Pancreas (tissue), 10 donors: ENCODE data around the gene CACNA1H. TPM values are rescaled to one million over a fixed set of nuclear protein-coding genes. Genes with fewer than 3 reads are reported as not detected.
"Not testable (repeated sequence)": the region's sequence is repeated elsewhere in the genome, so short reads cannot be mapped to it uniquely, and the experiment has no call there.

ENCODE experiments used
- ATAC-seq, 4 donors: fragments of 200-7000 bp; cut with Tn5 transposase; one replicate each; pipeline versions ENCODE4 v1.8.0 to v1.9.1; 2020; ENCODE audit warnings: mild to moderate bottlenecking in 4 of 4, moderate library complexity in 4 of 4
- DNase-seq, 6 donors: peaks; one replicate each; pipeline ENCODE4 v3.0.0-alpha.2; 2020
- FAIRE-seq: peaks from 2 replicates; lab custom pipeline; 2012; peaks lifted over from hg19 to GRCh38; lab: Jason Lieb, UNC
- H3K27ac ChIP-seq, 4 donors: fragments of 200-600 bp; sonication (generic); 1 replicate in 3 of 4; 2 replicates in 1 of 4; pipeline versions ENCODE4 v1.5.0 to v1.8.0; 2020
- H3K27me3 ChIP-seq, 4 donors: fragments of 200-600 bp; one replicate each; pipeline ENCODE4 v1.8.0; 2021
- H3K36me3 ChIP-seq, 3 donors: fragments of 200-600 bp; sonication (generic) in 1 of 3; one replicate each; pipeline versions ENCODE4 v1.5.0 to v1.8.0; 2020 to 2021
- H3K4me1 ChIP-seq, 3 donors: fragments of 200-600 bp; one replicate each; pipeline ENCODE4 v1.8.0; 2021
- H3K4me3 ChIP-seq, 4 donors: fragments of 200-600 bp; sonication (generic) in 2 of 4; one replicate each; pipeline versions ENCODE4 v1.5.0 to v1.8.0; 2020 to 2021
- H3K9me3 ChIP-seq, 4 donors: fragments of 200-600 bp; one replicate each; pipeline ENCODE4 v1.8.0; 2021
- WGBS, 2 donors: extraction: QIAGEN DNeasy Blood & Tissue Kit; methylation state at CpG; one replicate each; pipeline ENCODE4 v1.1.7; 2013; 5-methylcytosine and 5-hydroxymethylcytosine counted together
- intact Hi-C, 3 donors: fragments of 100-400 bp; cut with DNase I; formaldehyde crosslinking; loops; one replicate each; pipeline versions ENCODE4 v1.11.1 to v1.14.2; 2022
- polyA plus RNA-seq, 2 donors: library from polyadenylated mRNA; stranded (reverse); fragments of 200-250 nt; gene quantifications; one replicate each; pipeline ENCODE4 v1.2.3, GENCODE V29; 2013
- total RNA-seq, 6 donors: library from RNA; stranded (reverse); fragmentation: NEBNext Ultra II Directional in 4 of 6; extraction: Animal tissue kit (Norgen Biotek cat#: 25700) in 4 of 6; gene quantifications; one replicate each; pipeline versions ENCODE4 v1.2.1 to v1.2.4, GENCODE V29; 2021 to 2023
- TF ChIP-seq, protein P1 (sequence below), 4 donors: fragments of 200-600 bp; sonication (generic) in 3 of 4; IDR thresholded peaks; one replicate each; pipeline versions ENCODE4 v1.5.0 to v1.8.0; 2021; ENCODE audit warnings: antibody characterized with exemption in 4 of 4
- donor health status: healthy with polysubstance abuse.
- donor health status: DM: no; HTN: no; CAD: no; lungs with moderate emphysema.
- donor health status: DM: no; HTN: no; CAD: no.
- donor health status: control.
- donor health status: control.
- donor health status: Bipolar disorder and iron deficiency.
- donor health status: DM: yes; HTN: yes; CAD: no.
- donor health status: DM: no; HTN: no; CAD: no.
- donor health status: DM: no; HTN: no; CAD: no.
- donor health status: DM: yes; HTN: yes; CAD: no.

Gene CACNA1H
- total and polyA plus RNA-seq, 8 donors, result 2.5 to 20.5 (median 4.9) TPM

DNA sequence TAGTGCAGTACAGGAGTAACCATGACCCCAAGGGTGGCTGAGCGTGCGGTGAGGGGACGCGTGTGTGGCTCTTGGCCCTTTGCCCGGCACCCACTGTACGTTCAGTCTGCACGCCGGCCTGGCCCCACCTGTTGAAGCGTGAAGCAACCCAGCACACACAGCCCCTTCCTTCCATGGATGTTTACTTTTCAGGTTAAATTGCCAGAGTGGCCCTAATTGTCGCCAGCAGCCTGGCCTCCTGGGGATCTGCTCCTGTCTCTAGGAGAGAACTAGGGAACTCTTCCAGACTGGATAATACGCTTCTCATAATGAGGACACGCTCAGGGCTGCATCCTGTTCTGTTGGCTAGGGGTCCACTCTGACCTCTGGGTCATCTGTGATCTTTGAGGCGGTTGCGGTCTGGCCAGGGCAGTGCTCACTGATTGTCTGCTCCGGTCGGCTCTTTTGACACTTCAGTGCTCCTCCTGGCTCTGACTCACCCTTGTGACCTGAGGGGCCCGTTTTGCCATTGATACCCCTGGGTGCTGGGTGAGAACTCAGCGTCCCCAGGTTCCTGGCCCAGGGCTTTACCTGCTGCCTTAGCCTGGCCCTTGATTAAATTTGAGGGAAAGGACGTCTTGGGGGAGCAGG is 44.4 kb downstream of the CACNA1H start:
- no peak overlapping the region for H3K27ac ChIP-seq
- H3K27me3 ChIP-seq, result no peaks in the 10 kb centered on the region
- peak in 3 of 4 donors; percentile 16 to 58 (median 43) for ATAC-seq
- intact Hi-C loops, result loop anchor here in 2 of 3 donors (2.0 to 10.0 kb wide), 2 partner anchors 91 to 383 kb away; no protein-coding TSS in a partner anchor
- H3K4me3 ChIP-seq, result no peak overlapping the region
- 47 to 60% methylated on average over 18 to 19 of the region's 19 CpGs for WGBS, 2 donors
- no peak for FAIRE-seq
- no peak for DNase-seq
- no peaks in the 10 kb centered on the region for H3K36me3 ChIP-seq
- H3K9me3 ChIP-seq, result no peaks in the 10 kb centered on the region
- TF ChIP-seq, protein P1, sequence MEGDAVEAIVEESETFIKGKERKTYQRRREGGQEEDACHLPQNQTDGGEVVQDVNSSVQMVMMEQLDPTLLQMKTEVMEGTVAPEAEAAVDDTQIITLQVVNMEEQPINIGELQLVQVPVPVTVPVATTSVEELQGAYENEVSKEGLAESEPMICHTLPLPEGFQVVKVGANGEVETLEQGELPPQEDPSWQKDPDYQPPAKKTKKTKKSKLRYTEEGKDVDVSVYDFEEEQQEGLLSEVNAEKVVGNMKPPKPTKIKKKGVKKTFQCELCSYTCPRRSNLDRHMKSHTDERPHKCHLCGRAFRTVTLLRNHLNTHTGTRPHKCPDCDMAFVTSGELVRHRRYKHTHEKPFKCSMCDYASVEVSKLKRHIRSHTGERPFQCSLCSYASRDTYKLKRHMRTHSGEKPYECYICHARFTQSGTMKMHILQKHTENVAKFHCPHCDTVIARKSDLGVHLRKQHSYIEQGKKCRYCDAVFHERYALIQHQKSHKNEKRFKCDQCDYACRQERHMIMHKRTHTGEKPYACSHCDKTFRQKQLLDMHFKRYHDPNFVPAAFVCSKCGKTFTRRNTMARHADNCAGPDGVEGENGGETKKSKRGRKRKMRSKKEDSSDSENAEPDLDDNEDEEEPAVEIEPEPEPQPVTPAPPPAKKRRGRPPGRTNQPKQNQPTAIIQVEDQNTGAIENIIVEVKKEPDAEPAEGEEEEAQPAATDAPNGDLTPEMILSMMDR (IDR thresholded peaks at IDR 0.05), result no peak
- no peaks in the 10 kb centered on the region for H3K4me1 ChIP-seq

DNA sequence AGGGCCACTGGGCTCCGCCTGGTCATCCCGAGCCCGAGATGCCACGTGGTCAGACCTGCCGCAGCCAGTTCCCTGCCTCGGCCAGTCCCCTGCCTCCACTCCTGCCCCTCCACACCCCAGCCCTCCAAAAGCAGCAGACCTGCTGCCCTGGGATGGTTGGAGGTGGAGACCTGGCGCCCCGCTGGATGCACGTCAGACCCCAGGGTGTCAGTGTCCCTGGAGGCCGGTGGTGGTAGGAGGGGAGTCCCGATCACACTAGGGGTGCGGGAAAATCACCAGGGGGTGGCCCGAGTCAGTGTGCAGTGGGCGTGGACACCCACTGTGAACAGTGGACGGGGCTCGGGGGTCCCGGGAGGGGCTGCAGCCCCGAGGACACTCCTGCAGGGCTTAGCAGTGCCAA is 45.3 kb downstream of the CACNA1H start:
- TF ChIP-seq, protein P1 (IDR thresholded peaks at IDR 0.05), result no peak
- no peak for FAIRE-seq
- DNase-seq, result no peak
- 62 to 79% methylated on average over 18 of the region's 18 CpGs for WGBS, 2 donors
- Histone ChIP-seq H3K4me3 (no peak overlapping the region), H3K27ac (no peak overlapping the region), H3K27me3 (no peaks in the 10 kb centered on the region), H3K9me3 (no peaks in the 10 kb centered on the region), H3K36me3 (no peaks in the 10 kb centered on the region), H3K4me1 (no peaks in the 10 kb centered on the region)
- intact Hi-C loops, result loop anchor here in 1 of 3 donors (10.0 kb wide), 1 partner anchor 383 kb away; no protein-coding TSS in a partner anchor
- ATAC-seq, result no peak

DNA sequence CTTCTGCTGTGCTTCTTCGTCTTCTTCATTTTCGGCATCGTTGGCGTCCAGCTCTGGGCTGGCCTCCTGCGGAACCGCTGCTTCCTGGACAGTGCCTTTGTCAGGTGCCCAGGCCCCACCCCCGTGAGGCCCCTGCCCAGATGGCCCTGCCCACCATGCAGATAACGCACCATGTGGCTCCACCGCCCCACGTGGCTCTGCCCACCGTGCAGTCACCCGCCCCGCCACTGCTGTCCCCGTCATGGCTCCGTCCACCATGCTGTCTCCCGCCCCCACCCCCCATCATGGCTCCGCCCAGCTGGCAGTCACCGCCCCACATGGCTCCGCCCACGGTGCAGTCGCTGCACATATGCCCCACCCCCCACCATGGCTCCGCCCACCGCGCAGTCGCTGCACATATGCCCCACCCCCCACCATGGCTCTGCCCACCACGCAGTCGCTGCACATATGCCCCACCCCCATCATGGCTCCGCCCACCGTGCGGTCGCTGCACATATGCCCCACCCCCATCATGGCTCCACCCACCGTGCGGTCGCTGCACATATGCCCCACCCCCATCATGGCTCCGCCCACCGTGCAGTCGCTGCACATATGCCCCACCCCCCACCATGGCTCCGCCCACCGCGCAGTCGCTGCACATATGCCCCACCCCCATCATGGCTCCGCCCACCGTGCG is 45.9 kb downstream of the CACNA1H start:
- H3K27me3 ChIP-seq, H3K27ac ChIP-seq, FAIRE-seq, ATAC-seq, DNase-seq, H3K36me3 ChIP-seq, H3K4me1 ChIP-seq, H3K4me3 ChIP-seq, H3K9me3 ChIP-seq: not testable (repeated sequence)
- intact Hi-C loops, result loop anchor here in 1 of 3 donors (10.0 kb wide), 1 partner anchor 384 kb away; no protein-coding TSS in a partner anchor
- WGBS, 2 donors, result 80 to 85% methylated on average over 40 to 44 of the region's 44 CpGs

DNA sequence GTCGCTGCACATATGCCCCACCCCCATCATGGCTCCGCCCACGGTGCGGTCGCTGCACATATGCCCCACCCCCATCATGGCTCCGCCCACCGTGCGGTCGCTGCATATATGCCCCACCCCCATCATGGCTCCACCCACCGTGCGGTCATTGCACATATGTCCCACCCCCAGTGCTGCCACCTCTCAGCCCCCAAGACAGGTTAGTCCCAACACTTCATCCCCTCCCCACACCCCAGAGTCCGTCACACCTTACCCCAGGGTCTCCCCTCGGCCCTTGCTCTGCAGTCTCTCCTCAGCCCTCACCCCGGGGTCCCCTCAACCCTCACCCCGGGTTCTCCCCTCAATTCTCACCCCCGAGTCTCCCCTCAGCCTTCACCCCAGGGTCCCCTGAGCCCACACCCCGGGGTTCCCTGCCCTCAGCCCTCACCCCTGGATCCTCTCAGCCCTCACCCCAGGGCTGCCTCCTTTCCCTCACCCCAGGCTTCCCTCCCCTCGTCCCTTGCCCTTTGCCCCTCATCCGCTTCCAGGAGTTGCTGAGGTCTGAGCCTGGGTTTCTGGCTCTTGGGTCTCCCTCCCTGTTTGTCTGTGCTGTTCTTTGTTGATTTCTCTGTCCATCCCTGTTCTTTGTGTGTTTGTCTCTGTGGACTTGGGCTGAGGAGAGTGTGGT is 46.6 kb downstream of the CACNA1H start:
- H3K36me3 ChIP-seq, result no peaks in the 10 kb centered on the region
- FAIRE-seq (no peak), DNase-seq (no peak), ATAC-seq (no peak)
- intact Hi-C loops, result loop anchor here in 1 of 3 donors (10.0 kb wide), 1 partner anchor 385 kb away; no protein-coding TSS in a partner anchor
- 66 to 71% methylated on average over 12 to 15 of the region's 19 CpGs for WGBS, 2 donors
- TF ChIP-seq, protein P1 (IDR thresholded peaks at IDR 0.05), result no peak
- no peaks in the 10 kb centered on the region for H3K27me3 ChIP-seq
- no peaks in the 10 kb centered on the region for H3K9me3 ChIP-seq
- no peaks in the 10 kb centered on the region for H3K4me1 ChIP-seq
- H3K4me3 ChIP-seq, result no peak overlapping the region
- no peak overlapping the region for H3K27ac ChIP-seq

DNA sequence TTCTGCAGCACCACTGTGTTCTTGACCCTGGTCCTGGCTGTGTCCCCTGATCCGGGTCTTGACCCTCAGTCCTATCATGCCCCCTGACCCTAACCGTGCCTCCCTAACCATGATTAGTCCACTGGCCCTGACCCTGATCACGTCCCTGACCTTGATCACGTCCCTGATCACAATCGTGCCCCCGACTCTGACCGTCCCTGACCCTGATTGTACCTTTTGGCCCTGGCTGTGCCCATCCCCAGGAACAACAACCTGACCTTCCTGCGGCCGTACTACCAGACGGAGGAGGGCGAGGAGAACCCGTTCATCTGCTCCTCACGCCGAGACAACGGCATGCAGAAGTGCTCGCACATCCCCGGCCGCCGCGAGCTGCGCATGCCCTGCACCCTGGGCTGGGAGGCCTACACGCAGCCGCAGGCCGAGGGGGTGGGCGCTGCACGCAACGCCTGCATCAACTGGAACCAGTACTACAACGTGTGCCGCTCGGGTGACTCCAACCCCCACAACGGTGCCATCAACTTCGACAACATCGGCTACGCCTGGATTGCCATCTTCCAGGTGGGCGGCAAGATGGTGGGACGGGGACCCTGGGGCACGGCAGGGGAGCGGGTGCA is 47.2 kb downstream of the CACNA1H start:
- no peak overlapping the region for H3K27ac ChIP-seq
- intact Hi-C loops, result no loop called here
- H3K4me1 ChIP-seq, result no peaks in the 10 kb centered on the region
- ATAC-seq (no peak), FAIRE-seq (no peak), DNase-seq (no peak)
- H3K9me3 ChIP-seq, result no peaks in the 10 kb centered on the region
- no peaks in the 10 kb centered on the region for H3K27me3 ChIP-seq
- WGBS, 2 donors, result 77 to 82% methylated on average over 38 of the region's 38 CpGs
- H3K4me3 ChIP-seq, result no peak overlapping the region
- no peaks in the 10 kb centered on the region for H3K36me3 ChIP-seq
- TF ChIP-seq, protein P1 (IDR thresholded peaks at IDR 0.05), result no peak
